ENCODE measurements around the gene RAP1GAP2.
"Not testable (repeated sequence)": the region's sequence is repeated elsewhere in the genome, so short reads cannot be mapped to it uniquely, and the experiment has no call there.

Gene RAP1GAP2

GRCh38 chr17:2796164-2797125, at the start of gene RAP1GAP2:
TSS of gene RAP1GAP2 (plus strand) at chr17:2796438. CDS start at chr17:2796528, 90 bp downstream.
- no peak for DNase-seq (ENCODE audit: low read depth)

- no peak for DNase-seq (ENCODE audit: low read depth)
Measured at GRCh38 chr17:2749058-2749783, 47.0 kb upstream of the RAP1GAP2 start, which contains the start of gene CCDC92B. TSS of gene CCDC92B (minus strand) at chr17:2749652. CDS start at chr17:2735145, 14,507 bp downstream.

- DNase-seq (ENCODE audit: low read depth): no peak
Measured at GRCh38 chr17:2749784-2750181, 46.5 kb upstream of the RAP1GAP2 start.

GRCh38 chr17:2750721-2751120, 45.5 kb upstream of the RAP1GAP2 start:
- DNase-seq (ENCODE audit: low read depth): no peak

GRCh38 chr17:2751491-2751890, 44.7 kb upstream of the RAP1GAP2 start:
- no peak for DNase-seq (ENCODE audit: low read depth)

- DNase-seq (ENCODE audit: low read depth): no peak
Measured at GRCh38 chr17:2755891-2756724, 40.1 kb upstream of the RAP1GAP2 start.

- no peak for DNase-seq (ENCODE audit: low read depth)
Measured at GRCh38 chr17:2758870-2759269, 37.4 kb upstream of the RAP1GAP2 start.

GRCh38 chr17:2770129-2770528, 26.1 kb upstream of the RAP1GAP2 start:
- no peak for DNase-seq (ENCODE audit: low read depth)

GRCh38 chr17:2775206-2775605, 21.0 kb upstream of the RAP1GAP2 start:
- DNase-seq (ENCODE audit: low read depth): no peak

GRCh38 chr17:2776589-2777241, 19.5 kb upstream of the RAP1GAP2 start:
- no peak for DNase-seq (ENCODE audit: low read depth)

GRCh38 chr17:2777242-2777867, 18.9 kb upstream of the RAP1GAP2 start:
- no peak for DNase-seq (ENCODE audit: low read depth)

- no peak for DNase-seq (ENCODE audit: low read depth)
Measured at GRCh38 chr17:2778489-2778888, 17.7 kb upstream of the RAP1GAP2 start.

GRCh38 chr17:2779545-2779944, 16.7 kb upstream of the RAP1GAP2 start:
- no peak for DNase-seq (ENCODE audit: low read depth)

GRCh38 chr17:2780256-2780655, 16.0 kb upstream of the RAP1GAP2 start:
- DNase-seq (ENCODE audit: low read depth): no peak

GRCh38 chr17:2780931-2781454, 15.2 kb upstream of the RAP1GAP2 start:
- no peak for DNase-seq (ENCODE audit: low read depth)

GRCh38 chr17:2781598-2781997, 14.6 kb upstream of the RAP1GAP2 start:
- not testable (repeated sequence) for DNase-seq (ENCODE audit: low read depth)

- no peak for DNase-seq (ENCODE audit: low read depth)
Measured at GRCh38 chr17:2782055-2782454, 14.2 kb upstream of the RAP1GAP2 start.

GRCh38 chr17:2783310-2784030, 12.8 kb upstream of the RAP1GAP2 start:
- DNase-seq (ENCODE audit: low read depth): no peak

GRCh38 chr17:2784864-2785263, 11.4 kb upstream of the RAP1GAP2 start:
- no peak for DNase-seq (ENCODE audit: low read depth)

GRCh38 chr17:2785376-2785775, 10.9 kb upstream of the RAP1GAP2 start:
- DNase-seq (ENCODE audit: low read depth): not testable (repeated sequence)
